Sigmoid colon (tissue), 4 donors: Measurements from ENCODE around the gene AIFM2.

Source experiments
- CTCF ChIP-seq, 4 experiments: fragments of 450-650 bp in 3 of 4; fragments of 200-600 bp in 1 of 4; IDR thresholded peaks; one replicate each; pipeline ENCODE4 v1.5.1; 2016 to 2019; ENCODE audit warnings: antibody characterized with exemption in 4 of 4, mild to moderate bottlenecking in 3 of 4, moderate library complexity in 2 of 4
- EP300 ChIP-seq, 4 donors: sonication (generic); formaldehyde crosslinking; IDR thresholded peaks; one replicate each; pipeline ENCODE4 v1.6.1; 2017; ENCODE audit warnings: antibody characterized with exemption in 4 of 4
- POLR2A ChIP-seq, 2 donors: fragments of 450-650 bp; IDR thresholded peaks; one replicate each; pipeline ENCODE4 v1.6.1; 2016; ENCODE audit warnings: antibody characterized with exemption in 2 of 2, mild to moderate bottlenecking in 2 of 2, moderate library complexity in 2 of 2
- POLR2AphosphoS5 ChIP-seq, 4 donors: sonication (generic); formaldehyde crosslinking; IDR thresholded peaks; one replicate each; pipeline ENCODE4 v1.6.1; 2017; ENCODE audit warnings: antibody characterized with exemption in 4 of 4

GRCh38 chr10:70096705-70097420 lies 35.8 kb downstream of the AIFM2 start:
- TF ChIP-seq CTCF (IDR thresholded peaks at IDR 0.05), result no peak
- TF ChIP-seq POLR2A (IDR thresholded peaks at IDR 0.05), result no peak
- no peak for TF ChIP-seq POLR2AphosphoS5 (IDR thresholded peaks at IDR 0.05)
- no peak for TF ChIP-seq EP300 (IDR thresholded peaks at IDR 0.05)
